ENCODE results near the gene ZNF222.

DNA sequence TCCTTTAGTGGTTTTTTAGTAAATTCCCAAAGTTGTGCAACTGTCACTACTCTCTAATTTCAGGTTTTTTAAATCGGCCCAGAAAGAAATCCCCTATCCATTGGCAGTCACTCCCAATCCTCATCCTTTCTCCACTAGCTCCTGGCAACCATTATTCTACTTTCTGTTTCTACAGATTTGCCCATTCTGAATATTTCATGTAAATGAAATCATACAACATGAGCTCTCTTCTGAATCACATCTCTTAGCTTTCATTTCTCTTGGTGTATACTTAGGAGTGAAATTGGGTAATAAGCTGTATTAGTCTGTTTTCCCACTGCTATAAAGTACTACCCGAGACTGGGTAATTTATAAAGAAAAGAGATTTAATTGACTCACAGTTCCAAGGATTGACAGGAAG lies 17.0 kb downstream of the ZNF222 start:
- TF ChIP-seq, protein P1, sequence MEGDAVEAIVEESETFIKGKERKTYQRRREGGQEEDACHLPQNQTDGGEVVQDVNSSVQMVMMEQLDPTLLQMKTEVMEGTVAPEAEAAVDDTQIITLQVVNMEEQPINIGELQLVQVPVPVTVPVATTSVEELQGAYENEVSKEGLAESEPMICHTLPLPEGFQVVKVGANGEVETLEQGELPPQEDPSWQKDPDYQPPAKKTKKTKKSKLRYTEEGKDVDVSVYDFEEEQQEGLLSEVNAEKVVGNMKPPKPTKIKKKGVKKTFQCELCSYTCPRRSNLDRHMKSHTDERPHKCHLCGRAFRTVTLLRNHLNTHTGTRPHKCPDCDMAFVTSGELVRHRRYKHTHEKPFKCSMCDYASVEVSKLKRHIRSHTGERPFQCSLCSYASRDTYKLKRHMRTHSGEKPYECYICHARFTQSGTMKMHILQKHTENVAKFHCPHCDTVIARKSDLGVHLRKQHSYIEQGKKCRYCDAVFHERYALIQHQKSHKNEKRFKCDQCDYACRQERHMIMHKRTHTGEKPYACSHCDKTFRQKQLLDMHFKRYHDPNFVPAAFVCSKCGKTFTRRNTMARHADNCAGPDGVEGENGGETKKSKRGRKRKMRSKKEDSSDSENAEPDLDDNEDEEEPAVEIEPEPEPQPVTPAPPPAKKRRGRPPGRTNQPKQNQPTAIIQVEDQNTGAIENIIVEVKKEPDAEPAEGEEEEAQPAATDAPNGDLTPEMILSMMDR (IDR thresholded peaks at IDR 0.05; ENCODE audit: low read depth, low read length) = no peak
- no peak for TF ChIP-seq EZH2phosphoT487 (IDR thresholded peaks at IDR 0.05; ENCODE audit: low read depth)

All from OCI-LY3 (cell line).